Neural crest cell (in vitro differentiated cells): ENCODE measurements around the gene TM4SF1. TPM values are rescaled to one million over a fixed set of nuclear protein-coding genes. Genes with fewer than 3 reads are reported as not detected.

ENCODE experiments used
- DNase-seq: peaks from one replicate; pipeline ENCODE4 v3.0.0; 2021; ENCODE audit warnings: low read depth, mixed read lengths, low spot score
- H3K27ac Mint-ChIP-seq: one replicate; pipeline ENCODE4 v1.8.0; 2021; ENCODE audit warnings: mild to moderate bottlenecking, mixed read lengths; ENCODE audit not compliant: unreplicated experiment
- H3K27me3 Mint-ChIP-seq: 2 replicates; pipeline ENCODE4 v1.8.0; 2021; ENCODE audit warnings: low read depth, mild to moderate bottlenecking, mixed read lengths
- H3K36me3 Mint-ChIP-seq: 2 replicates; pipeline ENCODE4 v1.8.0; 2021; ENCODE audit warnings: low read depth, mild to moderate bottlenecking, mixed read lengths
- H3K4me1 Mint-ChIP-seq: 2 replicates; pipeline ENCODE4 v1.8.0; 2021; ENCODE audit warnings: mixed read lengths
- H3K4me3 Mint-ChIP-seq: one replicate; pipeline ENCODE4 v1.8.0; 2021; ENCODE audit warnings: mild to moderate bottlenecking, mixed read lengths
- H3K9me3 Mint-ChIP-seq: 2 replicates; pipeline ENCODE4 v1.8.0; 2021; ENCODE audit warnings: mixed read lengths
- total RNA-seq: library from RNA; stranded (reverse); gene quantifications from 2 replicates; pipeline ENCODE4 v1.2.1, GENCODE V29; 2021
- TF ChIP-seq, protein P1 (sequence below): fragments of 200-600 bp; sonication (generic); conservative IDR thresholded peaks from 2 replicates; pipeline ENCODE4 v1.5.0; 2021; ENCODE audit warnings: antibody characterized with exemption, mild to moderate bottlenecking

Gene TM4SF1
- total RNA-seq, 1 donor from 2014 or later, result not detected

DNA sequence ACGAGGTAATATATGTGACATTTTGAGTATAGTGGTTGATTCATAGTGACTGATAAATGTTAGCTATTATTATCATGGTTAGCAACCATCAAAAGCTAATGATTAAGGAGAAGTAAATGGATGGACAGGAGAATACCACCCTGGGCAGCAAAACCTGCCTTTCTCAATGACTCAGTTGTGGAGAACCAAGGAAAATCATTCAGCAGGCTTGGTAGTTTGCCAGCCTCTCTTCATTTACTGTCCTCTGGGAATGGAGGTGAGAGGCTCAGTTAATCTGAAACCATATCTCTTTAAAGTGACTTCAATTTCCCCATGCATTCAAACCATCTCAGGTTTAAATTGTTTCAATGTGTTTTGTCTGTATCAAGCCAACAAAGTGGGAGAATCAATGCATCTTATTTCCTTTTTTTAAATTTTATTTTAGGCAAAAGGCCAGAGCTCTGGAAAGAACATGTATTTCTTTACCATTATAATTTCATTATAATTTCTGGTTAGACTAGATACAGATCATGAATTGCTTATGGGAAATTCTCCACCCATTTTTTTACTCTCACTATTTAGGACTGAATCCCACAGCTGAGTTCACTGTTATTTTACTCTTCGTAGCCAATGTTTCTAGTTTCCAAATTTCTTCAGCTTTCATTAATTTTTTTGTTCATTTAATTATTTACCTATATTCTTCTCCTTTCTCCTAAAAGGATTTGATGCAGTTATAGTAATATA, 46.7 kb downstream of the TM4SF1 start:
- no peaks in the 10 kb centered on the region for H3K27me3 Mint-ChIP-seq

DNA sequence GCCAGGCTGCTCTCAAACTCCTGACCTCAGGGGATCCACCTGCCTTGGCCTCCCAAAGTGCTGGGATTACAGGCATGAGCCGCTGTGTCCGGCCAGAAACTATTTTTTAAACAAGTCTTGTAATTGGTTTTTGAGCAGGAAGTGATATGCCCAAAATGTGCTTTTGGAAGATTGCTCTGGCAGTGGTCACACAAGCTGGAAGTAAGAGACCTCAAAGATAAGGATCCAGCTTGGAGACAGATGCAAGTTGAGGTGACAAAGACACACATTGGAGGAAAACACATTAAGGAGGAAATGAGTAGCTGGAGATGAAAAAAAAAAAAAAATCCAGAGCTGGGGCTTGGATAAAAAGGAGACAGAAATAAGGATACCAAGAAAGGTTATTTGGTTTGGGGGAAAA, 50.3 kb downstream of the TM4SF1 start:
- Mint-ChIP-seq H3K4me1 (no peaks in the 10 kb centered on the region), H3K27me3 (no peaks in the 10 kb centered on the region), H3K4me3 (no peak overlapping the region), H3K36me3 (no peaks in the 10 kb centered on the region), H3K27ac (no peak overlapping the region), H3K9me3 (peaks cover 5% of the 10 kb centered on the region)
- TF ChIP-seq, protein P1, sequence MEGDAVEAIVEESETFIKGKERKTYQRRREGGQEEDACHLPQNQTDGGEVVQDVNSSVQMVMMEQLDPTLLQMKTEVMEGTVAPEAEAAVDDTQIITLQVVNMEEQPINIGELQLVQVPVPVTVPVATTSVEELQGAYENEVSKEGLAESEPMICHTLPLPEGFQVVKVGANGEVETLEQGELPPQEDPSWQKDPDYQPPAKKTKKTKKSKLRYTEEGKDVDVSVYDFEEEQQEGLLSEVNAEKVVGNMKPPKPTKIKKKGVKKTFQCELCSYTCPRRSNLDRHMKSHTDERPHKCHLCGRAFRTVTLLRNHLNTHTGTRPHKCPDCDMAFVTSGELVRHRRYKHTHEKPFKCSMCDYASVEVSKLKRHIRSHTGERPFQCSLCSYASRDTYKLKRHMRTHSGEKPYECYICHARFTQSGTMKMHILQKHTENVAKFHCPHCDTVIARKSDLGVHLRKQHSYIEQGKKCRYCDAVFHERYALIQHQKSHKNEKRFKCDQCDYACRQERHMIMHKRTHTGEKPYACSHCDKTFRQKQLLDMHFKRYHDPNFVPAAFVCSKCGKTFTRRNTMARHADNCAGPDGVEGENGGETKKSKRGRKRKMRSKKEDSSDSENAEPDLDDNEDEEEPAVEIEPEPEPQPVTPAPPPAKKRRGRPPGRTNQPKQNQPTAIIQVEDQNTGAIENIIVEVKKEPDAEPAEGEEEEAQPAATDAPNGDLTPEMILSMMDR, result no peak
- DNase-seq, result no peak

More for the DNA sequence above, 46.7 kb downstream of the TM4SF1 start:
- Mint-ChIP-seq H3K4me3 (no peak overlapping the region), H3K27ac (no peak overlapping the region), H3K4me1 (peaks cover 12% of the 10 kb centered on the region), H3K9me3 (no peaks in the 10 kb centered on the region), H3K36me3 (no peaks in the 10 kb centered on the region)
- DNase-seq, result no peak
- TF ChIP-seq, protein P1, result no peak

DNA sequence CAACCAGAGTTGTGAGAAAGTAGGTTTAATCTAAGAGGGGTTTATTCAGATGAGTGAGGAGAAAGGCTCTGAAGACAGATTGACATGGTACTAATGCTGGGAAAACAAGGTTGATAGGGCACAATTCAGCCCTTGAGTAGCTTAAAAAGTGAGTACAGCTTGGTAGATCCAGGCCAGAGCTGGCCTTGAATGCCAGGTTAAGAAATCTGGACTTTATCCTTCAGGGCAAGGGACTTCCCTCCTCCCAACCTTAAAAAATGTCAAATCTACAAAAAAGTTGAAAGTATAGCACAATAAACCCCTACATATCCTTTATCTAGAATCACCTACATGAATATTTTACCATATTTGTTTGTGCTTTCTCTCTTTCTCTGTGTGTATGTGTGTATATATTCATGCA, 51.9 kb downstream of the TM4SF1 start:
- Mint-ChIP-seq H3K27ac (no peak overlapping the region), H3K9me3 (peaks cover 5% of the 10 kb centered on the region), H3K27me3 (no peaks in the 10 kb centered on the region), H3K4me3 (no peak overlapping the region), H3K4me1 (no peaks in the 10 kb centered on the region), H3K36me3 (no peaks in the 10 kb centered on the region)
- TF ChIP-seq, protein P1, result no peak
- DNase-seq, result no peak

DNA sequence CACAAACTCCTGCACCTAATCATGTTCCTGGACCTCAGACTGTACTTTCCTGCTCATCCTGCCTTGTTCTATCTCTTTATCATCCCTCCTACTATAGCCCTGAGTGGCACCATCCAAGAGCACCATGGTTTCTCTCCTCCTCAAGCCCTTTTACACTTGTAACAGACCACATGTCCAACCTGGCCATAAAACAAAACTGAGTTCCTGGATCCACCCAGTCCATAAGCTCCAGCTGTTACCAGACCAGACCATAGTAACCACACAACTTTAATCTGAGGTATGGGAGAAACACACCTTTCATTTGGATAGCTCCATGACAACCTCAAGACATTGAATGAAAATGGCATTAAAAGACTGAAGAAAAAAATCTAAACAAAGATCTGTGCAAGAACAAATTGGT, 53.1 kb downstream of the TM4SF1 start:
- no peaks in the 10 kb centered on the region for H3K36me3 Mint-ChIP-seq
- no peak overlapping the region for H3K27ac Mint-ChIP-seq
- peaks cover 9% of the 10 kb centered on the region for H3K9me3 Mint-ChIP-seq

DNA sequence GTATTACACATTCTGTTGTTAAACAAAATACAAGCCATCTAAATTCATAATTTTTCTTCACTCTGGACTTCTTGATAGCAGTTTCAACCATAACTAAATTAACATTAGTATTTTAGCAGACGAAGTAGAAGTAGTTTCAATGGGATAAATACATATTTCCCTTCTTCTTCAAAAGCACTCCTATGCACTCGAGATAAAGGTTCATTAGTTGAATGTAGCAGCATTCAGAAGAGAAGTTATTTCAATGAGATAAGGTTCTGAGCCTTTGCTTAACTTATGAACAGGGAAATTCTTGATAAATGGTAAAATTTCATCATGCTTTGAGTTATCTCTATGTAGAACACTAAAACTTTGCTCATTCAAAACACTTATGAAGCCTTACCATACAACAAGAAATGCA, 55.8 kb downstream of the TM4SF1 start:
- no peaks in the 10 kb centered on the region for H3K36me3 Mint-ChIP-seq

More for the DNA sequence above, 53.1 kb downstream of the TM4SF1 start:
- no peak for DNase-seq
- peaks cover 6% of the 10 kb centered on the region for H3K4me1 Mint-ChIP-seq
- H3K27me3 Mint-ChIP-seq, result no peaks in the 10 kb centered on the region
- no peak overlapping the region for H3K4me3 Mint-ChIP-seq
- TF ChIP-seq, protein P1, result no peak

More for the DNA sequence above, 55.8 kb downstream of the TM4SF1 start:
- TF ChIP-seq, protein P1, result no peak
- H3K27me3 Mint-ChIP-seq, result no peaks in the 10 kb centered on the region
- H3K9me3 Mint-ChIP-seq, result peaks cover 9% of the 10 kb centered on the region
- H3K27ac Mint-ChIP-seq, result no peak overlapping the region
- peaks cover 6% of the 10 kb centered on the region for H3K4me1 Mint-ChIP-seq
- H3K4me3 Mint-ChIP-seq, result no peak overlapping the region
- DNase-seq, result no peak
